Ectodermal cell (in vitro differentiated cells): ENCODE measurements around the gene ZNF467.
A peak's percentile ranks its signal among the peaks of the same experiment; 100 is the strongest.

Experiments
- H3K27ac ChIP-seq: 2 replicates; pipeline ENCODE4 v1.7.0; 2013; ENCODE audit warnings: mild to moderate bottlenecking, low read depth, low read length; ENCODE audit not compliant: insufficient read depth, poor library complexity, severe bottlenecking
- H3K27me3 ChIP-seq: 2 replicates; pipeline ENCODE4 v1.7.0; 2013; ENCODE audit warnings: mild to moderate bottlenecking, low read length; ENCODE audit not compliant: insufficient read depth, control insufficient read depth, poor library complexity, severe bottlenecking
- H3K36me3 ChIP-seq: one replicate; pipeline ENCODE4 v1.7.0; 2013; ENCODE audit warnings: low read length; ENCODE audit not compliant: control insufficient read depth, insufficient read depth
- H3K4me1 ChIP-seq: one replicate; pipeline ENCODE4 v1.7.0; 2013; ENCODE audit warnings: low read length; ENCODE audit not compliant: control insufficient read depth, insufficient read depth
- H3K4me3 ChIP-seq: 2 replicates; pipeline ENCODE4 v1.7.0; 2013; ENCODE audit warnings: low read depth, low read length, control low read depth; ENCODE audit not compliant: insufficient read depth
- H3K9me3 ChIP-seq: 2 replicates; pipeline ENCODE4 v1.7.0; 2013; ENCODE audit warnings: mild to moderate bottlenecking, low read length, moderate library complexity; ENCODE audit not compliant: control insufficient read depth
- WGBS, 2 experiments: methylation state at CpG; one replicate each; pipeline ENCODE4 v1.1.7; 2013; ENCODE audit warnings: missing lambda C conversion rate in 2 of 2; 5-methylcytosine and 5-hydroxymethylcytosine counted together

Gene ZNF467

DNA sequence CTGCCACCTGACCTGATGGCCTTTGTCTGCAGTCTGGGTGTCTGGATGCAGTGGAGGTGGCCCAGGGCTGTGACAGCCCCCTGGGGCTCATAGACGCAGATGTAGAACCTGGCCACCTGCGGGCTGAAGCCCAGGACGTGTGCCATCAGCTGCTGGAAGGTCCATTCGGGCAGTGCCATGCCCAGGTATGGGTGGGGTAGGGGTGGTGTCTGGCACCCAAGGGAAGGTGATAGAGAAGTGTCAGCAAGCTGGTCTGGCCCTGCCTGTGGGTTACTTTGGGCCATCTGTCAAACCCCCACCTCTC lies 6.1 kb upstream of the ZNF467 start:
- WGBS, 2 experiments = 84 to 85% methylated on average over 4 of the region's 4 CpGs
- Histone ChIP-seq H3K4me3 (no peak overlapping the region), H3K27ac (no peak overlapping the region)

GRCh38 chr7:149778696-149779501 lies 5.5 kb upstream of the ZNF467 start:
- Histone ChIP-seq H3K36me3 (no peaks in the 10 kb centered on the region), H3K4me3 (no peak overlapping the region), H3K27me3 (peaks cover 16% of the 10 kb centered on the region), H3K9me3 (no peaks in the 10 kb centered on the region), H3K27ac (no peak overlapping the region), H3K4me1 (peaks cover 39% of the 10 kb centered on the region)
- 80 to 83% methylated on average over 11 of the region's 11 CpGs for WGBS, 2 experiments

More for the DNA sequence above, 6.1 kb upstream of the ZNF467 start:
- H3K27me3 ChIP-seq = peaks cover 11% of the 10 kb centered on the region
- no peaks in the 10 kb centered on the region for H3K9me3 ChIP-seq
- peaks cover 34% of the 10 kb centered on the region for H3K4me1 ChIP-seq
- no peaks in the 10 kb centered on the region for H3K36me3 ChIP-seq

DNA sequence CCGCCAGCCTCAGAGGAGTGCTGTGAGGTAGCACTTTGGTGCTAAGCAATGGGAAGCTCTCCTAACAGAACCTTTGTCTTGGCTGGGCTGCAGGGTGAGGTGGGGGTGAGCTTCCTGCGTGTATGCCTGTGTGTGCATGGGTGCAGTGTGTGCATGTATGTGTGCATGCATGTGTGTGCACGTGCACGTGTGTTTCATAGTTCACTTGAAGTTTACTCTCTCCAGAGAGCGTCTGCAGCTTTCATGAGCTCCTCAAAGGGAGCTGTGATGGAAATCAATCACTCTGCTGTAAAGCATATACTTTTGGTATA lies 4.9 kb upstream of the ZNF467 start:
- no peak overlapping the region for H3K4me3 ChIP-seq
- H3K27me3 ChIP-seq = peaks cover 23% of the 10 kb centered on the region
- peaks cover 34% of the 10 kb centered on the region for H3K4me1 ChIP-seq
- WGBS, 2 experiments = 86 to 89% methylated on average over 5 of the region's 5 CpGs
- no peaks in the 10 kb centered on the region for H3K36me3 ChIP-seq
- no peak overlapping the region for H3K27ac ChIP-seq
- no peaks in the 10 kb centered on the region for H3K9me3 ChIP-seq

DNA sequence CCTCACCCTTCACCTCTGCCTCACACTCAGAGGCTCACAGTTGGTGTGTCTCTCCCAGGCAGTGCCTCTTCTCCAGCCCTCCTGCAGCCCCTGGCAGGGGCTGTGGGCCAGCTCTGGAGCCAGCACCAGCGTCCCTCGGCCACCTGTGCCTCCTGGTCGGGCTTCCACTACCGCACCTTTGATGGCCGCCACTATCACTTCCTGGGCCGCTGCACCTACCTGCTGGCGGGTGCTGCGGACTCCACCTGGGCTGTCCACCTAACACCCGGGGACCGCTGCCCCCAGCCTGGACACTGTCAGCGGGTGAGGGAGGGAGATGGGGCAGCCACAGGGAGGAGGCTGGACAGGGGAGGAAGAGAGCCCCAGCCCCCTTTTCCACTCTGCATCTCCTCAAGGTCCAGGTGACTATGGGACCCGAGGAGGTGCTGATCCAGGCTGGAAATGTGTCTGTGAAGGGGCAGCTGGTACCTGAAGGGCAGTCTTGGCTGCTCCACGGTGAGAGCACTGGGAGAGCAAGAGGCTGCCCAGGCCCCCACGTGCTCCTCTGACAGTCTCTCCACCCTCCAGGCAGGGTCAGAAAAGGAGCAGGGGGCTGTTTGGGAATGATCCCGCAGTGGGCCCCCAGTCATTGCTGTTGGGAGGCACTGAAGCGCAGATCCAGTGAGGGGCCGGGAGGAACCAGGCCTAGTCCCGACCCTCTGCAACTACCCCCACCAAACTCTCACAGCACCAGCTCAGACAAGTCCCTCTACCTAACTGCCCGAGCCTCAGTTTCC lies 4.4 kb upstream of the ZNF467 start:
- no peak overlapping the region for H3K4me3 ChIP-seq
- no peaks in the 10 kb centered on the region for H3K36me3 ChIP-seq
- H3K9me3 ChIP-seq = no peaks in the 10 kb centered on the region
- H3K4me1 ChIP-seq = peaks cover 29% of the 10 kb centered on the region
- H3K27ac ChIP-seq = no peak overlapping the region
- WGBS, 2 experiments = 85 to 89% methylated on average over 19 of the region's 19 CpGs
- peaks cover 26% of the 10 kb centered on the region for H3K27me3 ChIP-seq

DNA sequence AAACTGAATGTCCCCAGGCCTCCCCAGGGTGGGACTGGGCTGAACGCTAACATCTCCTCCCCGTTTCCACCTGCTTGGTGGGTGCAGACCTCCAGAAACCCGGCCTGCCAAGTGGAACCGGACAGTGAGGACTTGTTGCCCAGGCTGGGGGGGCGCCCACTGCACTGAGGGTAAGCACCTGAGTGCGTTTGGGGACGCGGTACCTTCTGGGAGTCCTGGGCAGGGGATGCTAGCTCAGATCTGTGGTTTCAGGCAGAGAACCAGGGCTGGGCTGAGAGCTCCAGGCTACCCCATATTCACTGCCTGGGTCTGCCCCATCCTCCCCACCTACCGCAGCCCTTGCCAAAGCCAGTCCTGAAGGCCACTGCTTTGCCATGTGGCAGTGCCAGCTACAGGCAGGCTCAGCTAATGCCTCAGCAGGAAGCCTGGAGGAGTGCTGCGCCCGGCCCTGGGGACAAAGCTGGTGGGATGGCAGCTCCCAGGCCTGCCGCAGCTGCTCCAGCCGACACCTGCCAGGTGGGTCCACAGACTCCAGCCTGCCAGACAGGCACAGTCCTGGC lies 3.5 kb upstream of the ZNF467 start:
- Histone ChIP-seq H3K36me3 (no peaks in the 10 kb centered on the region), H3K9me3 (no peaks in the 10 kb centered on the region), H3K4me1 (peaks cover 27% of the 10 kb centered on the region), H3K27ac (no peak overlapping the region), H3K27me3 (peaks cover 26% of the 10 kb centered on the region), H3K4me3 (no peak overlapping the region)
- 90 to 92% methylated on average over 13 of the region's 13 CpGs for WGBS, 2 experiments

DNA sequence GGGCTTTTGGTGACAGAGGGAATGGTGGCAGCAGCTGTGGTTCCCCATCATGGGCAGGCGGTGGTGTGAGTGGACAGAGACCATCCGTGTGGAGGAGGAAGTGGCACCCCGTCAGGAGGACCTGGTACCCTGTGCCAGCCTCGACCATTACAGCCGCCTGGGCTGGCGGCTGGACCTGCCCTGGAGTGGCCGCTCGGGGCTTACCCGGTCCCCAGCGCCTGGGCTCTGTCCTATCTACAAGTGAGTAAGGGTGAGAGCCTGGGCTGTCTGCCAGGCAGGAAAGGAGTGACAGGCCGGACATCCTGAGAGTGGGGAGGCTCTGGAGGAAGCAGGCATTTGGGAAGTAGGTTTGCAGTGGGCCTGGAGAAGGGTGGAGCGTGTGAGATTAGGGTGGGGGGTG lies 2.9 kb upstream of the ZNF467 start:
- Histone ChIP-seq H3K27ac (no peak overlapping the region), H3K4me1 (peaks cover 28% of the 10 kb centered on the region), H3K9me3 (no peaks in the 10 kb centered on the region), H3K4me3 (no peak overlapping the region), H3K36me3 (no peaks in the 10 kb centered on the region), H3K27me3 (peaks cover 26% of the 10 kb centered on the region)
- 84 to 86% methylated on average over 12 of the region's 12 CpGs for WGBS, 2 experiments

GRCh38 chr7:149775176-149775556 lies 1.8 kb upstream of the ZNF467 start:
- H3K4me1 ChIP-seq = peaks cover 39% of the 10 kb centered on the region
- H3K27ac ChIP-seq = no peak overlapping the region
- no peaks in the 10 kb centered on the region for H3K36me3 ChIP-seq
- H3K9me3 ChIP-seq = no peaks in the 10 kb centered on the region
- peaks cover 37% of the 10 kb centered on the region for H3K27me3 ChIP-seq
- WGBS, 2 experiments = 79 to 83% methylated on average over 5 of the region's 5 CpGs
- no peak overlapping the region for H3K4me3 ChIP-seq

DNA sequence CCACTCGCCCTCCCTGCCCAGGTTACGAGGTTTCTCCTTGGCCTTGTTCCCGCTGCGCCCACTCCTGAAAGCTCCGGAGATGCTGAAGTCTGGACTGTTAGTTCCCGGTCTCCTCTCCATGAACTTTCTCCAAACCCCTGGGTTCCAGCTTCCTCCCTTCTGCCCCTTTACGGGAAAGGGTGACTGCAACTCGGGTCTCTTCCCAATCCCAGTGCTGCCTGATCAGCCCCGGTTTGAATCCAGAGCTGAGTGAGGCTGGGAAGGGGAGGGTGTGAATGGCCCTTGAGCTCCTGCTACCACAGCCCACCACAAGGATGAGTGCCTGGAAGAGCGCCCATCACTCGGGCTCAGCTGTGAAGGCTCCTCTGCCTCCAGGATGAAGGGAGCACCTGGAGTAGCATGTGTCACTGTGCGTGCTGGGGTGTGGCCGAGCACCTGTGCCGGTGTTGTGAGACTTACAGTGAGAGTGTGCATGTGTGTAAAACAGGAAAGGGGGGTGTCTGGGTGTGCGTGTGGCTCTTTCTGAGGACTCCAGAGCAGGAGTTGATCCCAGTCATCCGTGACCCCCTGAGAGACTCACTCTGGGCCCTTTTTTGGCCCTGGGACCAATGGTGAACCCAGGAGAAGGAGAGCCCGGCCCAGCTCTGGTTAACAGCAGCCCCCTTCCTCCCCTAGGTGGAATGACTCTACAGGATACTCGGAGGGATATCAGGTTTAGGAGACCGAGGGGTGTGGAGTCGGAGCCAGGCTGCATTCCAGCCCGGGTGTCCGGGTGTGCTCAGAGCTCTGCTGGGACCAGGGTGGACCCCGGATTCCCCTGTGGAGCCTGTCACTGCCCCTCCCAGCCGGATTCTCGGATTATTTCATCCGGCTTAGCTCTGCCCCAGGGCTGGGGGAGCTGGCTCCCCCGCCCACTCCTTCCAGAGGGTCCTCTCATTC lies 1.1 kb upstream of the ZNF467 start:
- no peaks in the 10 kb centered on the region for H3K9me3 ChIP-seq
- H3K27me3 ChIP-seq = peaks cover 44% of the 10 kb centered on the region
- H3K4me1 ChIP-seq = peaks cover 39% of the 10 kb centered on the region
- H3K36me3 ChIP-seq = no peaks in the 10 kb centered on the region
- 35 to 36% methylated on average over 27 of the region's 27 CpGs for WGBS, 2 experiments
- peak overlapping the region; percentile 63 for H3K4me3 ChIP-seq
- H3K27ac ChIP-seq = no peak overlapping the region

- Histone ChIP-seq H3K9me3 (no peaks in the 10 kb centered on the region), H3K27me3 (peaks cover 57% of the 10 kb centered on the region), H3K36me3 (no peaks in the 10 kb centered on the region), H3K4me3 (peak overlapping the region; percentile 63), H3K27ac (no peak overlapping the region), H3K4me1 (peaks cover 34% of the 10 kb centered on the region)
- 0 to 1% methylated on average over 55 of the region's 55 CpGs for WGBS, 2 experiments
Observed at GRCh38 chr7:149772956-149773434, 393 bp downstream of the ZNF467 start.
